HG03521 (cell line): Measurements from ENCODE around the gene BCL6.

Source experiments
- ATAC-seq: cut with Tn5 transposase; IDR thresholded peaks from one replicate; pipeline ENCODE4 v1.9.1; 2021; ENCODE audit warnings: mild to moderate bottlenecking, moderate library complexity; ENCODE audit not compliant: unreplicated experiment

Gene BCL6

GRCh38 chr3:187762792-187763191 lies 17.5 kb upstream of the BCL6 start:
- ATAC-seq: no peak

- ATAC-seq: no peak
These were observed 14.3 kb upstream of the BCL6 start for GRCh38 chr3:187759601-187760000.

GRCh38 chr3:187758318-187758955 lies 13.2 kb upstream of the BCL6 start:
- ATAC-seq: no peak

- ATAC-seq: no peak
These were observed 8.2 kb upstream of the BCL6 start for GRCh38 chr3:187753516-187753915.

- no peak for ATAC-seq
These were observed 5.3 kb upstream of the BCL6 start for GRCh38 chr3:187750513-187751123.

GRCh38 chr3:187750006-187750512 lies 4.8 kb upstream of the BCL6 start:
- no peak for ATAC-seq

GRCh38 chr3:187748050-187748481 lies 2.8 kb upstream of the BCL6 start:
- no peak for ATAC-seq

- no peak for ATAC-seq
These were observed 2.2 kb upstream of the BCL6 start for GRCh38 chr3:187747506-187747905.

GRCh38 chr3:187746442-187747281 lies 1.4 kb upstream of the BCL6 start:
- ATAC-seq: no peak

- no peak for ATAC-seq
These were observed 782 bp upstream of the BCL6 start for GRCh38 chr3:187746059-187746441.

GRCh38 chr3:187744169-187745151 lies 808 bp downstream of the BCL6 start:
- ATAC-seq: no peak

GRCh38 chr3:187743195-187744141 lies 1.8 kb downstream of the BCL6 start:
- ATAC-seq: no peak

- ATAC-seq: no peak
These were observed 2.7 kb downstream of the BCL6 start for GRCh38 chr3:187742351-187743171.

- ATAC-seq: no peak
These were observed 3.6 kb downstream of the BCL6 start for GRCh38 chr3:187741403-187742350.

- ATAC-seq: no peak
These were observed 4.6 kb downstream of the BCL6 start for GRCh38 chr3:187740421-187741399.
